WTC11 (cell line): Measurements from ENCODE around the gene TMEM59. TPM values are rescaled to one million over a fixed set of nuclear protein-coding genes. Genes with fewer than 3 reads are reported as not detected.
A peak's percentile ranks its signal among the peaks of the same experiment; 100 is the strongest.

Experiments
- ATAC-seq: fragments of 200-7000 bp; cut with Tn5 transposase; 2 replicates; pipeline ENCODE4 v1.10.0; 2021; ENCODE audit warnings: mild to moderate bottlenecking, moderate library complexity
- CTCF ChIA-PET: fragments of 300-600 bp; sonication (Branson Sonifier 250); formaldehyde crosslinking; loops from one replicate; lab custom pipeline; 2021; ENCODE audit warnings: antibody characterized with exemption; lab: Charles Lee
- POLR2A ChIA-PET: fragments of 350-600 bp; sonication (Branson Sonifier 250); formaldehyde crosslinking; loops from one replicate; lab custom pipeline; 2021; ENCODE audit warnings: antibody characterized with exemption; lab: Charles Lee
- DNase-seq: peaks from one replicate; pipeline ENCODE4 v3.0.0; 2021; ENCODE audit warnings: low spot score
- H3K27ac Mint-ChIP-seq: 2 replicates; pipeline ENCODE4 v1.8.0; 2021; ENCODE audit warnings: mixed read lengths
- H3K27me3 Mint-ChIP-seq: 2 replicates; pipeline ENCODE4 v1.8.0; 2021; ENCODE audit warnings: low read depth, mild to moderate bottlenecking, moderate library complexity, mixed read lengths
- H3K36me3 Mint-ChIP-seq: 2 replicates; pipeline ENCODE4 v1.8.0; 2021; ENCODE audit warnings: mixed read lengths
- H3K4me1 Mint-ChIP-seq: 2 replicates; pipeline ENCODE4 v1.8.0; 2022; ENCODE audit warnings: mixed read lengths
- H3K4me3 Mint-ChIP-seq: 2 replicates; pipeline ENCODE4 v1.8.0; 2021; ENCODE audit warnings: mild to moderate bottlenecking, moderate library complexity, mixed read lengths
- H3K9me3 Mint-ChIP-seq: 2 replicates; pipeline ENCODE4 v1.8.0; 2021; ENCODE audit warnings: mixed read lengths
- AFF4 ChIP-seq: sonication (generic); formaldehyde crosslinking; IDR thresholded peaks from 2 replicates; pipeline ENCODE4 v1.8.1; 2023; ENCODE audit warnings: mild to moderate bottlenecking, missing genetic modification reagents, borderline replicate concordance
- GTF2I ChIP-seq: fragments of 250-450 bp; sonication (Bioruptor Pico); conservative IDR thresholded peaks from 2 replicates; pipeline ENCODE4 v1.4.0; 2021; ENCODE audit warnings: mild to moderate bottlenecking
- NFATC4 ChIP-seq: fragments of 250-450 bp; sonication (Bioruptor Pico); IDR thresholded peaks from 2 replicates; pipeline ENCODE4 v1.9.0; 2021; ENCODE audit warnings: mild to moderate bottlenecking
- NR2C2 ChIP-seq: sonication (generic); formaldehyde crosslinking; IDR thresholded peaks from 2 replicates; pipeline ENCODE4 v1.8.0; 2022; ENCODE audit warnings: mild to moderate bottlenecking, missing genetic modification reagents
- SMAD3 ChIP-seq: sonication (generic); formaldehyde crosslinking; IDR thresholded peaks from 2 replicates; pipeline ENCODE4 v1.8.0; 2022; ENCODE audit warnings: missing genetic modification reagents, mild to moderate bottlenecking, borderline replicate concordance
- SMAD4 ChIP-seq: sonication (generic); formaldehyde crosslinking; IDR thresholded peaks from 2 replicates; pipeline ENCODE4 v1.8.0; 2022; ENCODE audit warnings: mild to moderate bottlenecking, missing genetic modification reagents
- TEAD4 ChIP-seq: sonication (generic); formaldehyde crosslinking; IDR thresholded peaks from 2 replicates; pipeline ENCODE4 v1.8.0; 2022; ENCODE audit warnings: mild to moderate bottlenecking, missing genetic modification reagents
- TP53 ChIP-seq: sonication (generic); formaldehyde crosslinking; IDR thresholded peaks from 2 replicates; pipeline ENCODE4 v1.8.1; 2023; ENCODE audit warnings: mild to moderate bottlenecking, missing genetic modification reagents
- ZBTB21 ChIP-seq: sonication (generic); formaldehyde crosslinking; IDR thresholded peaks from 2 replicates; pipeline ENCODE4 v1.8.1; 2023; ENCODE audit warnings: mild to moderate bottlenecking, missing genetic modification reagents, borderline replicate concordance
- ZNF512 ChIP-seq: sonication (generic); formaldehyde crosslinking; IDR thresholded peaks from 2 replicates; pipeline ENCODE4 v1.8.1; 2022; ENCODE audit warnings: missing genetic modification reagents, borderline replicate concordance
- total RNA-seq: library from RNA; stranded (reverse); gene quantifications from 3 replicates; pipeline ENCODE4 v1.2.3, GENCODE V29; 2021
- TF ChIP-seq, protein P1 (sequence below): fragments of 200-600 bp; IDR thresholded peaks from 2 replicates; pipeline ENCODE4 v1.8.0; 2022; ENCODE audit warnings: antibody characterized with exemption
- TF ChIP-seq, protein P2 (sequence below): sonication (generic); formaldehyde crosslinking; IDR thresholded peaks from 2 replicates; pipeline ENCODE4 v1.8.1; 2022; ENCODE audit warnings: mild to moderate bottlenecking, missing genetic modification reagents, moderate library complexity, borderline replicate concordance
- TF ChIP-seq, protein P3 (sequence below): sonication (generic); formaldehyde crosslinking; IDR thresholded peaks from 2 replicates; pipeline ENCODE4 v1.8.0; 2023; ENCODE audit warnings: mild to moderate bottlenecking, missing genetic modification reagents
- TF ChIP-seq, protein P4 (sequence below): fragments of 250-450 bp; sonication (Bioruptor Pico); IDR thresholded peaks from 2 replicates; pipeline ENCODE4 v1.9.0; 2021; ENCODE audit warnings: mild to moderate bottlenecking

Gene TMEM59
- total RNA-seq, 1 experiment from 2014 or later = 122 TPM

DNA sequence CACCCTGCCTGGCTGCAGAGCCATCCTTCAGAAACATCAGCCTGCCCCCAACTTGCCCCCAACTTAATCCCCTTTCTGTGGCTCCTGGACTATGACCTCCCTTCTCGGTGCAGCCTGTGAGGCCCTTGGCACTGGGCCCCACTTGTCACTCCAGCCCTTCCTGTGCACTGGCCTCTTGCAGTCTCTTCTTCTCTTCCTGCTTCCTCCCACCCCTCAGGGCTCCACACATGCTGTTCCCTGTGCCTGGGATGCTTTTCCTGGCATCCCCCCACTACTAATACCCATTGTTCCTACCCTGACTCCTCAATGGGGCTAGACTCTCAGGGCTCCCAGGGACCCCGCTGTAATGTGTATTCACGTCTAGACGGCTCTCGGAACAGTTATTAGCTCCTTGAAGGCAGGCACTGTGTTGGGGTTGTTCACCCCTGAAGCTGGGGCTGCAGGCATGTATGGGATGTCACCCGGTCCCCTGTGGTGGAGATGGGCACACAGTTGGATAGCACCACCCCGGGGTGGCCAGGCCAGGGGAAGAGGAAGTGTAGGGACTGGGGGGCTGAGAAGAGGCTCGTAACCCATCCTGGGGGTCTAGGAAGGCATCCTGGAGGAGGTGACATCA lies 39.5 kb downstream of the TMEM59 start:
- H3K9me3 Mint-ChIP-seq = no peaks in the 10 kb centered on the region
- peaks cover 3% of the 10 kb centered on the region; the same call in 1 of the 2 replicates for H3K27me3 Mint-ChIP-seq
- POLR2A ChIA-PET = no interaction called here
- ATAC-seq (peak; percentile 32; the same call in 1 of the 2 replicates), DNase-seq (no peak)
- CTCF ChIA-PET = interaction anchor here (1.0 to 3.0 kb wide), 2 partner anchors 21 to 68 kb away, joined by 3 to 8 read pairs; no protein-coding TSS in a partner anchor
- H3K4me1 Mint-ChIP-seq = peaks cover 9% of the 10 kb centered on the region
- no peaks in the 10 kb centered on the region for H3K36me3 Mint-ChIP-seq
- TF ChIP-seq, protein P1, sequence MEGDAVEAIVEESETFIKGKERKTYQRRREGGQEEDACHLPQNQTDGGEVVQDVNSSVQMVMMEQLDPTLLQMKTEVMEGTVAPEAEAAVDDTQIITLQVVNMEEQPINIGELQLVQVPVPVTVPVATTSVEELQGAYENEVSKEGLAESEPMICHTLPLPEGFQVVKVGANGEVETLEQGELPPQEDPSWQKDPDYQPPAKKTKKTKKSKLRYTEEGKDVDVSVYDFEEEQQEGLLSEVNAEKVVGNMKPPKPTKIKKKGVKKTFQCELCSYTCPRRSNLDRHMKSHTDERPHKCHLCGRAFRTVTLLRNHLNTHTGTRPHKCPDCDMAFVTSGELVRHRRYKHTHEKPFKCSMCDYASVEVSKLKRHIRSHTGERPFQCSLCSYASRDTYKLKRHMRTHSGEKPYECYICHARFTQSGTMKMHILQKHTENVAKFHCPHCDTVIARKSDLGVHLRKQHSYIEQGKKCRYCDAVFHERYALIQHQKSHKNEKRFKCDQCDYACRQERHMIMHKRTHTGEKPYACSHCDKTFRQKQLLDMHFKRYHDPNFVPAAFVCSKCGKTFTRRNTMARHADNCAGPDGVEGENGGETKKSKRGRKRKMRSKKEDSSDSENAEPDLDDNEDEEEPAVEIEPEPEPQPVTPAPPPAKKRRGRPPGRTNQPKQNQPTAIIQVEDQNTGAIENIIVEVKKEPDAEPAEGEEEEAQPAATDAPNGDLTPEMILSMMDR = no peak
- no peak for TF ChIP-seq NFATC4 (CRISPR knock-in tag)
- no peak for TF ChIP-seq GTF2I (CRISPR knock-in tag)
- no peak for TF ChIP-seq TEAD4 (CRISPR knock-in tag)
- TF ChIP-seq, protein P2, sequence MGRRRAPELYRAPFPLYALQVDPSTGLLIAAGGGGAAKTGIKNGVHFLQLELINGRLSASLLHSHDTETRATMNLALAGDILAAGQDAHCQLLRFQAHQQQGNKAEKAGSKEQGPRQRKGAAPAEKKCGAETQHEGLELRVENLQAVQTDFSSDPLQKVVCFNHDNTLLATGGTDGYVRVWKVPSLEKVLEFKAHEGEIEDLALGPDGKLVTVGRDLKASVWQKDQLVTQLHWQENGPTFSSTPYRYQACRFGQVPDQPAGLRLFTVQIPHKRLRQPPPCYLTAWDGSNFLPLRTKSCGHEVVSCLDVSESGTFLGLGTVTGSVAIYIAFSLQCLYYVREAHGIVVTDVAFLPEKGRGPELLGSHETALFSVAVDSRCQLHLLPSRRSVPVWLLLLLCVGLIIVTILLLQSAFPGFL (CRISPR knock-in tag) = no peak
- TF ChIP-seq SMAD3 (CRISPR knock-in tag) = no peak
- no peak for TF ChIP-seq NR2C2
- TF ChIP-seq ZBTB21 (CRISPR knock-in tag) = no peak
- no peak for TF ChIP-seq ZNF512 (CRISPR knock-in tag)
- TF ChIP-seq TP53 (CRISPR knock-in tag) = no peak
- TF ChIP-seq AFF4 = no peak
- TF ChIP-seq, protein P3, sequence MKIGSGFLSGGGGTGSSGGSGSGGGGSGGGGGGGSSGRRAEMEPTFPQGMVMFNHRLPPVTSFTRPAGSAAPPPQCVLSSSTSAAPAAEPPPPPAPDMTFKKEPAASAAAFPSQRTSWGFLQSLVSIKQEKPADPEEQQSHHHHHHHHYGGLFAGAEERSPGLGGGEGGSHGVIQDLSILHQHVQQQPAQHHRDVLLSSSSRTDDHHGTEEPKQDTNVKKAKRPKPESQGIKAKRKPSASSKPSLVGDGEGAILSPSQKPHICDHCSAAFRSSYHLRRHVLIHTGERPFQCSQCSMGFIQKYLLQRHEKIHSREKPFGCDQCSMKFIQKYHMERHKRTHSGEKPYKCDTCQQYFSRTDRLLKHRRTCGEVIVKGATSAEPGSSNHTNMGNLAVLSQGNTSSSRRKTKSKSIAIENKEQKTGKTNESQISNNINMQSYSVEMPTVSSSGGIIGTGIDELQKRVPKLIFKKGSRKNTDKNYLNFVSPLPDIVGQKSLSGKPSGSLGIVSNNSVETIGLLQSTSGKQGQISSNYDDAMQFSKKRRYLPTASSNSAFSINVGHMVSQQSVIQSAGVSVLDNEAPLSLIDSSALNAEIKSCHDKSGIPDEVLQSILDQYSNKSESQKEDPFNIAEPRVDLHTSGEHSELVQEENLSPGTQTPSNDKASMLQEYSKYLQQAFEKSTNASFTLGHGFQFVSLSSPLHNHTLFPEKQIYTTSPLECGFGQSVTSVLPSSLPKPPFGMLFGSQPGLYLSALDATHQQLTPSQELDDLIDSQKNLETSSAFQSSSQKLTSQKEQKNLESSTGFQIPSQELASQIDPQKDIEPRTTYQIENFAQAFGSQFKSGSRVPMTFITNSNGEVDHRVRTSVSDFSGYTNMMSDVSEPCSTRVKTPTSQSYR (CRISPR knock-in tag) = no peak
- no peak for TF ChIP-seq SMAD4 (CRISPR knock-in tag)
- TF ChIP-seq, protein P4, sequence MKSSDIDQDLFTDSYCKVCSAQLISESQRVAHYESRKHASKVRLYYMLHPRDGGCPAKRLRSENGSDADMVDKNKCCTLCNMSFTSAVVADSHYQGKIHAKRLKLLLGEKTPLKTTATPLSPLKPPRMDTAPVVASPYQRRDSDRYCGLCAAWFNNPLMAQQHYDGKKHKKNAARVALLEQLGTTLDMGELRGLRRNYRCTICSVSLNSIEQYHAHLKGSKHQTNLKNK (CRISPR knock-in tag) = no peak
- H3K4me3 Mint-ChIP-seq = no peak overlapping the region
- no peak overlapping the region for H3K27ac Mint-ChIP-seq
